ENCODE data around the gene OPCML. TPM values are rescaled to one million over a fixed set of nuclear protein-coding genes. Genes with fewer than 3 reads are reported as not detected.
A peak's percentile ranks its signal among the peaks of the same experiment; 100 is the strongest.

The OPCML gene
- total RNA-seq, 4 donors from 2014 or later, result 0.33 TPM; not detected in 3

GRCh38 chr11:132907651-132908413 is 624.5 kb downstream of the OPCML start:
- intact Hi-C loops (cut with DNase I), result no loop called here
- H3K4me3 ChIP-seq (replicated peaks in 1 of 3), result no peak overlapping the region
- no peaks in the 10 kb centered on the region for H3K36me3 ChIP-seq
- DNase-seq, result no peak
- WGBS, 2 donors, result 87 to 89% methylated on average over 8 of the region's 8 CpGs
- no peak overlapping the region for H3K27ac ChIP-seq
- no peaks in the 10 kb centered on the region for H3K9me3 ChIP-seq
- no peak for TF ChIP-seq CTCF (IDR thresholded peaks at IDR 0.05)
- no peak for TF ChIP-seq POLR2A (IDR thresholded peaks at IDR 0.05)
- no peaks in the 10 kb centered on the region for H3K4me1 ChIP-seq
- H3K27me3 ChIP-seq, result no peaks in the 10 kb centered on the region

DNA sequence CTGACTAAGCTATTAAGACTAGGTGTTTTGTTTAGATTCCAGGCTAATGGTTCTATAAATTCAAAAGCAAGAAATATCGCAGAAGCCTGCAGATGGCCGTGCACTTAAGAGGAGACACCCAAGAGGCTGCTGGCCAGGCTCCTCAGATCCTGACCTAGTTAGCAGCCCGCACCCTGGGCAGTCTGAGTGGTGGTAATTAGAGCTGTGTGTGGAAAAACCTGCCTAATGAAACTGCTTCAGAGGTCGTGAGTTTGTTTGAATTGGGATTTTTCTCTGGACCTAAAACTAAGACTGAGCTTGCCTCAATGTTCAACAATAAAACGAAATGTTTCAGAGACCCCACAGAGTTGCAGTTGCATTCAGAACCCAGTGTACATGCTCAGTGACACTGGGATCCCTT is 627.7 kb downstream of the OPCML start:
- DNase-seq, result peak; percentile 3 to 4
- intact Hi-C loops (cut with DNase I), result no loop called here

GRCh38 chr11:132904091-132904490 is 628.2 kb downstream of the OPCML start:
- 73 to 76% methylated on average over 1 of the region's 1 CpG for WGBS, 2 donors

More for the DNA sequence above, 627.7 kb downstream of the OPCML start:
- H3K4me1 ChIP-seq, result no peaks in the 10 kb centered on the region
- H3K36me3 ChIP-seq, result no peaks in the 10 kb centered on the region
- no peaks in the 10 kb centered on the region for H3K27me3 ChIP-seq
- H3K4me3 ChIP-seq (replicated peaks in 1 of 3), result no peak overlapping the region
- H3K9me3 ChIP-seq, result no peaks in the 10 kb centered on the region
- H3K27ac ChIP-seq, result no peak overlapping the region
- WGBS, 2 donors, result 28 to 29% methylated on average over 5 of the region's 5 CpGs
- TF ChIP-seq CTCF (IDR thresholded peaks at IDR 0.05) (no peak), POLR2A (IDR thresholded peaks at IDR 0.05) (no peak)

DNA sequence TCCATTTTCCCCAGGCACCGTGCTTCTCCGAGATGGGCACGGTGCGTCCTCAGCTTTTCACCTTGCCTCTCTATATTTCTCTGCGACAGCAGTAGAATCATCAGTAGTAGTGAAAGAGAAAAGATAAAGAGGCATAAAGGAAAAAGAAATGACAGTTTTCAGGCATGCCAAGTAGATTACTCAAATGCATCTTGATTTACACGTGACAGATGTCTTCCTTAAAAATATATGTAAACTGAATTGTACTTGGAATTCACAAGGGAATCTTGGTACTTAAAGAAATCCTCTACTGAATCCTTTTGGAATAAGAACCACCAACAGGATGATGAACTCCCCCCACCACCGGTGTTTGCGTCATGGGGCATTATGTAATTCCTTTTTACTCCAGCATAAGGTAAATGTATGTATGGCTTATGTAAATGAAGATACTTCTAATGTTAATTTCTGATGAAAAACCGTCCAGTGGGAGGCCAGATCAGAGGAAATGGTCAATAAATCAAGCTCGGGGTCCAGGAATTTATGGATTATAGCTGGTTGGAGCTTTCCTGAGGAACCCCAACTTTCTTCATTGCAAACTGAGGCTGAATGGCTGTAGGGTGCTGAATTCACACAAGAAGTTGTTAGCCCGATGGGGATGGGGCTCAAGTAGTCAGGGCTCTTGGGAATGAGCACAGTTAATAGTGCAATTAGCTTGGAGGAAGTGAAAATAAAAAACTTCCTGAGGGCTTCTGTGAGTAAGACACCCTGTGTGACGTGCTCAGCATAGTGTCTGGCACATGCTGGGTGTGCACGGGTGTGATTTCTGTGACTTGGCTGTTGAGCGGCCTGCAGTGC is 630.4 kb downstream of the OPCML start:
- Histone ChIP-seq H3K27me3 (no peaks in the 10 kb centered on the region), H3K4me3 (replicated peaks in 1 of 3) (no peak overlapping the region), H3K4me1 (no peaks in the 10 kb centered on the region), H3K27ac (no peak overlapping the region), H3K9me3 (no peaks in the 10 kb centered on the region), H3K36me3 (no peaks in the 10 kb centered on the region)
- intact Hi-C loops (cut with DNase I), result no loop called here
- 76 to 79% methylated on average over 14 of the region's 14 CpGs for WGBS, 2 donors
- no peak for TF ChIP-seq CTCF (IDR thresholded peaks at IDR 0.05)
- TF ChIP-seq POLR2A (IDR thresholded peaks at IDR 0.05), result no peak
- DNase-seq, result no peak

More at GRCh38 chr11:132904091-132904490, 628.2 kb downstream of the OPCML start:
- intact Hi-C loops (cut with DNase I), result no loop called here
- no peak overlapping the region for H3K27ac ChIP-seq
- no peaks in the 10 kb centered on the region for H3K4me1 ChIP-seq
- H3K9me3 ChIP-seq, result no peaks in the 10 kb centered on the region
- H3K27me3 ChIP-seq, result no peaks in the 10 kb centered on the region
- H3K36me3 ChIP-seq, result no peaks in the 10 kb centered on the region
- DNase-seq, result no peak
- no peak overlapping the region for H3K4me3 ChIP-seq (replicated peaks in 1 of 3)
- no peak for TF ChIP-seq POLR2A (IDR thresholded peaks at IDR 0.05)
- TF ChIP-seq CTCF (IDR thresholded peaks at IDR 0.05), result no peak

DNA sequence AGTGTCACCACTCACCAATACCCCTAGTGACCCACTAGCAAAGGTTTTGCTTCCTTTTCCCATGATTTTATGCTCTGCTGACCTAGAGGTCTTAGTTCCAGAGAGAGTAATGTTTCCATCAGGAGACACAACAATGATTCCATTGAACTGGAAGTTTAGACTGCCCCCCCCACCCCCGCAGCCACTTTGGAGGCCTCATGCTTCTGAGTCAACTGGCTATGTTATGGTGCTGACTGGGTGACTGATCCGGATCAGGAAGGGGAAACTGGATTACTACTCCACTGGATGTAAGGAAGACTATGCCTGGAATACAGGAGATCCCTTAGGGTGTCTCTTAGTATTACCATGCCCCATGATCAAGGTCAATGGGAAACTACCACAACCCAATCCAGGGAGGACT is 633.6 kb downstream of the OPCML start:
- DNase-seq, result no peak
- TF ChIP-seq CTCF (IDR thresholded peaks at IDR 0.05) (no peak), POLR2A (IDR thresholded peaks at IDR 0.05) (no peak)
- no peak overlapping the region for H3K4me3 ChIP-seq (replicated peaks in 1 of 3)
- H3K4me1 ChIP-seq, result no peaks in the 10 kb centered on the region
- H3K27ac ChIP-seq, result no peak overlapping the region
- no peaks in the 10 kb centered on the region for H3K9me3 ChIP-seq
- H3K27me3 ChIP-seq, result no peaks in the 10 kb centered on the region
- no peaks in the 10 kb centered on the region for H3K36me3 ChIP-seq
- 78 to 80% methylated on average over 2 of the region's 2 CpGs for WGBS, 2 donors
- intact Hi-C loops (cut with DNase I), result no loop called here
